ENCODE measurements around the gene ALX4. TPM values are rescaled to one million over a fixed set of nuclear protein-coding genes. Genes with fewer than 3 reads are reported as not detected.

ALX4 gene
- total RNA-seq, 1 experiment from 2014 or later, result not detected

- no peak for DNase-seq (ENCODE audit: unreplicated experiment)
- TF ChIP-seq, protein P1, sequence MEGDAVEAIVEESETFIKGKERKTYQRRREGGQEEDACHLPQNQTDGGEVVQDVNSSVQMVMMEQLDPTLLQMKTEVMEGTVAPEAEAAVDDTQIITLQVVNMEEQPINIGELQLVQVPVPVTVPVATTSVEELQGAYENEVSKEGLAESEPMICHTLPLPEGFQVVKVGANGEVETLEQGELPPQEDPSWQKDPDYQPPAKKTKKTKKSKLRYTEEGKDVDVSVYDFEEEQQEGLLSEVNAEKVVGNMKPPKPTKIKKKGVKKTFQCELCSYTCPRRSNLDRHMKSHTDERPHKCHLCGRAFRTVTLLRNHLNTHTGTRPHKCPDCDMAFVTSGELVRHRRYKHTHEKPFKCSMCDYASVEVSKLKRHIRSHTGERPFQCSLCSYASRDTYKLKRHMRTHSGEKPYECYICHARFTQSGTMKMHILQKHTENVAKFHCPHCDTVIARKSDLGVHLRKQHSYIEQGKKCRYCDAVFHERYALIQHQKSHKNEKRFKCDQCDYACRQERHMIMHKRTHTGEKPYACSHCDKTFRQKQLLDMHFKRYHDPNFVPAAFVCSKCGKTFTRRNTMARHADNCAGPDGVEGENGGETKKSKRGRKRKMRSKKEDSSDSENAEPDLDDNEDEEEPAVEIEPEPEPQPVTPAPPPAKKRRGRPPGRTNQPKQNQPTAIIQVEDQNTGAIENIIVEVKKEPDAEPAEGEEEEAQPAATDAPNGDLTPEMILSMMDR (IDR thresholded peaks at IDR 0.05; ENCODE audit: unreplicated experiment), result no peak
- Mint-ChIP-seq H3K27ac (ENCODE audit: low read depth, unreplicated experiment) (no peak overlapping the region), H3K4me3 (ENCODE audit: unreplicated experiment) (no peak overlapping the region), H3K9me3 (ENCODE audit: unreplicated experiment) (peaks cover 19% of the 10 kb centered on the region), H3K4me1 (ENCODE audit: insufficient read depth, unreplicated experiment) (peaks cover 7% of the 10 kb centered on the region), H3K36me3 (ENCODE audit: insufficient read depth, unreplicated experiment) (peaks cover 13% of the 10 kb centered on the region), H3K27me3 (ENCODE audit: insufficient read depth, unreplicated experiment) (no peaks in the 10 kb centered on the region)
- intact Hi-C loops (cut with micrococcal nuclease), result no loop called here
- CTCF ChIA-PET, result no interaction called here
- BruUV-seq (replicated peaks), result no TSS peak
- POLR2A ChIA-PET, result interaction anchor here (0.7 kb wide), 1 partner anchor 116 kb away, joined by 3 read pairs; no protein-coding TSS in a partner anchor
These were observed 56.8 kb downstream of the ALX4 start for GRCh38 chr11:44252999-44253602.

DNA sequence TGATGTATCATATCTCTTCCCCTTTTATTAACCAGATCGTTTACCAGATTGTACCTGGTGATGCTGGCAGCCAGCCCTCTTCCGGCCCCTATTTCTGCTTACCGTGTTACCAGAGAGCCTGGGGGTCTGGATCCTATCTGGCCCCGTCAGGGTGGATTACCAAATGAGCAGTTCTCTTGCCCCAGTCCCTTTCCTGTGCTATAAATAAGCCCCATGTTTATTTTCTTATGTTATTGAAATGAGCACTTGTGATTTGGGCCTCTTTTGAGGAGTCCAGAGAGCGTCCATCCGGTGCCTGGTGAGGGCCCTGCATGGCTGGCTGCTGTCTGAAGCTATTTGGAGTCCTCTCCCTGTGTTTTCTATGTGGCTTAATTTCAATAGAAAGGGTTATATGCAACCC is 59.5 kb downstream of the ALX4 start:
- Mint-ChIP-seq H3K27ac (ENCODE audit: low read depth, unreplicated experiment) (no peak overlapping the region), H3K27me3 (ENCODE audit: insufficient read depth, unreplicated experiment) (no peaks in the 10 kb centered on the region), H3K36me3 (ENCODE audit: insufficient read depth, unreplicated experiment) (peaks cover 13% of the 10 kb centered on the region), H3K9me3 (ENCODE audit: unreplicated experiment) (peaks cover 19% of the 10 kb centered on the region), H3K4me1 (ENCODE audit: insufficient read depth, unreplicated experiment) (peaks cover 1% of the 10 kb centered on the region), H3K4me3 (ENCODE audit: unreplicated experiment) (no peak overlapping the region)
- BruUV-seq (replicated peaks), result no TSS peak
- POLR2A ChIA-PET, result no interaction called here
- intact Hi-C loops (cut with micrococcal nuclease), result no loop called here
- CTCF ChIA-PET, result no interaction called here
- TF ChIP-seq, protein P1 (IDR thresholded peaks at IDR 0.05; ENCODE audit: unreplicated experiment), result no peak
- DNase-seq (ENCODE audit: unreplicated experiment), result no peak

DNA sequence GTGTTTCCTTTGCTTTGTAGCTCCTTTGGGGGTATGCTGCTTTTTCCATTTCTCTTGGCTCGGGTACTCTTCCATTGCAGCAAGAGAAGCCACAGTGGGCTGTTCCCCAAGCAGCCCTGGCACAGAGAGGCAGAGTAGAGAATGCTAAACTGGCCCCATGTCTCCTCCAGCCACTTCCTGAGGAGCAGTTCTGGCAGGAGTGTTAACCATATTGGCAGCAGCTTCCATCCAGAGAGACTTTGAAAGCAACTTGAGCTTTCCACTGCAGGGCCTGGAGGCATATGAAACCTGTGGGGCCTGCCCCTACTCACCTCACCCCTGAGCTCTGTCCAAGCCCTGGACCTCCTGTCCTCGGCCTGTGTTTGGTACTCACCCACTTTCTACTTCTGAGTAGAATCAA is 61.8 kb downstream of the ALX4 start:
- no TSS peak for BruUV-seq (replicated peaks)
- Mint-ChIP-seq H3K4me1 (ENCODE audit: insufficient read depth, unreplicated experiment) (no peaks in the 10 kb centered on the region), H3K27me3 (ENCODE audit: insufficient read depth, unreplicated experiment) (no peaks in the 10 kb centered on the region), H3K4me3 (ENCODE audit: unreplicated experiment) (no peak overlapping the region), H3K9me3 (ENCODE audit: unreplicated experiment) (peaks cover 18% of the 10 kb centered on the region), H3K36me3 (ENCODE audit: insufficient read depth, unreplicated experiment) (peaks cover 23% of the 10 kb centered on the region), H3K27ac (ENCODE audit: low read depth, unreplicated experiment) (no peak overlapping the region)
- DNase-seq (ENCODE audit: unreplicated experiment), result no peak
- POLR2A ChIA-PET, result no interaction called here
- intact Hi-C loops (cut with micrococcal nuclease), result no loop called here
- TF ChIP-seq, protein P1 (IDR thresholded peaks at IDR 0.05; ENCODE audit: unreplicated experiment), result no peak
- CTCF ChIA-PET, result interaction anchor here (1.6 kb wide), 1 partner anchor 153 kb away, joined by 8 read pairs; the partner anchor contains the start of gene EXT2

DNA sequence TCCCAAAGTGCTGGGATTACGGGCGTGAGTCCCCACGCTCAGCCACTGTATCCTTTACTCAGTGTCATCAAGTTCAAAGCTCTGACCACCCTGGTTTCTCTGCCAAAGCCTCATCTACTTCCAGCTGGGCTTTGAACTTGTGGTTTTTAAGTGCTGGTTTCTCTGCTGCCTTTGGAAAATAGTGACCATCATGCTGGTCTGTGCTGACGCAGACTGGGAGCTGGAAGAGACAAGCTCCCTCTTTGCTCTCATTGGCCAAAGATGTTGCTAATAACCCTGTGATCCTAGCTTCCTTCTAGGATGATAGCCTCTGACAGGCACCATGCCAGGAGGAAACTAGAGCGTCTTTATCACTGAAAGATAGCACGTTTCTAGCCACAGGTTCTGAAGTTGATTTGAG is 62.4 kb downstream of the ALX4 start:
- intact Hi-C loops (cut with micrococcal nuclease), result no loop called here
- H3K27me3 Mint-ChIP-seq (ENCODE audit: insufficient read depth, unreplicated experiment), result no peaks in the 10 kb centered on the region

More for the DNA sequence above, 62.4 kb downstream of the ALX4 start:
- CTCF ChIA-PET, result interaction anchor here (0.7 to 1.6 kb wide), 2 partner anchors 13 to 153 kb away, joined by 3 to 8 read pairs; partner anchors contain the start of gene EXT2
- TF ChIP-seq, protein P1 (IDR thresholded peaks at IDR 0.05; ENCODE audit: unreplicated experiment), result no peak
- POLR2A ChIA-PET, result no interaction called here
- H3K36me3 Mint-ChIP-seq (ENCODE audit: insufficient read depth, unreplicated experiment), result peaks cover 23% of the 10 kb centered on the region
- BruUV-seq (replicated peaks), result no TSS peak
- no peak for DNase-seq (ENCODE audit: unreplicated experiment)
- H3K4me1 Mint-ChIP-seq (ENCODE audit: insufficient read depth, unreplicated experiment), result no peaks in the 10 kb centered on the region
- peaks cover 12% of the 10 kb centered on the region for H3K9me3 Mint-ChIP-seq (ENCODE audit: unreplicated experiment)
- H3K27ac Mint-ChIP-seq (ENCODE audit: low read depth, unreplicated experiment), result no peak overlapping the region
- H3K4me3 Mint-ChIP-seq (ENCODE audit: unreplicated experiment), result no peak overlapping the region

Data from MCF 10A (cell line).